A549 (cell line): Measurements from ENCODE around the gene INO80.

Source experiments
- CBX8 ChIP-seq: fragments of 200-600 bp; sonication (generic); IDR thresholded peaks from 2 replicates; pipeline ENCODE4 v1.6.1; 2016
- CHD2 ChIP-seq: fragments of 150-350 bp; IDR thresholded peaks from 2 replicates; pipeline ENCODE4 v1.6.1; 2014; ENCODE audit warnings: low read length; ENCODE audit not compliant: partially characterized antibody
- CHD4 ChIP-seq: fragments of 200-600 bp; sonication (generic); IDR thresholded peaks from 2 replicates; pipeline ENCODE4 v1.6.1; 2016; ENCODE audit warnings: antibody characterized with exemption, mild to moderate bottlenecking, borderline replicate concordance
- CTCF ChIP-seq: fragments of >200 bp; sonication (Bioruptor Twin); formaldehyde crosslinking; IDR thresholded peaks from 3 replicates; pipeline ENCODE4 v1.5.1; 2016
- EP300 ChIP-seq, 2 experiments: fragments of >200 bp; sonication (Bioruptor Twin); formaldehyde crosslinking; IDR thresholded peaks; 2 replicates in 1 of 2; 3 replicates in 1 of 2; pipeline ENCODE4 v1.6.1; 2016 to 2017
- ESRRA ChIP-seq: fragments of 150-350 bp; IDR thresholded peaks from 2 replicates; pipeline ENCODE4 v1.6.1; 2014; ENCODE audit warnings: mild to moderate bottlenecking, low read length, borderline replicate concordance
- JUN ChIP-seq, 2 experiments: fragments of >200 bp; sonication (Bioruptor Twin); formaldehyde crosslinking; IDR thresholded peaks; 2 replicates in 1 of 2; 3 replicates in 1 of 2; pipeline ENCODE4 v1.6.1; 2016 to 2017
- JUNB ChIP-seq: fragments of >200 bp; sonication (Bioruptor Twin); formaldehyde crosslinking; IDR thresholded peaks from 2 replicates; pipeline ENCODE4 v1.6.1; 2016
- KDM1A ChIP-seq: fragments of 200-600 bp; sonication (generic); IDR thresholded peaks from 2 replicates; pipeline ENCODE4 v1.6.1; 2016; ENCODE audit warnings: low read depth, mild to moderate bottlenecking
- MAX ChIP-seq: IDR thresholded peaks from 2 replicates; pipeline ENCODE4 v1.6.1; 2012
- MYC ChIP-seq: IDR thresholded peaks from 2 replicates; pipeline ENCODE4 v1.6.1; 2012; ENCODE audit warnings: mild to moderate bottlenecking, inconsistent platforms, low read length, improper control_type of control experiment, borderline replicate concordance
- PHF8 ChIP-seq: fragments of 200-600 bp; sonication (generic); IDR thresholded peaks from 2 replicates; pipeline ENCODE4 v1.6.1; 2016; ENCODE audit warnings: low read depth, mild to moderate bottlenecking, antibody characterized with exemption, moderate library complexity, borderline replicate concordance
- POLR2A ChIP-seq: IDR thresholded peaks from 2 replicates; pipeline ENCODE4 v1.6.1; 2012; ENCODE audit warnings: mild to moderate bottlenecking, low read length
- RFX5 ChIP-seq: fragments of 450-650 bp; IDR thresholded peaks from 2 replicates; pipeline ENCODE4 v1.7.1; 2014; ENCODE audit warnings: antibody characterized with exemption, mild to moderate bottlenecking, moderate library complexity

DNA sequence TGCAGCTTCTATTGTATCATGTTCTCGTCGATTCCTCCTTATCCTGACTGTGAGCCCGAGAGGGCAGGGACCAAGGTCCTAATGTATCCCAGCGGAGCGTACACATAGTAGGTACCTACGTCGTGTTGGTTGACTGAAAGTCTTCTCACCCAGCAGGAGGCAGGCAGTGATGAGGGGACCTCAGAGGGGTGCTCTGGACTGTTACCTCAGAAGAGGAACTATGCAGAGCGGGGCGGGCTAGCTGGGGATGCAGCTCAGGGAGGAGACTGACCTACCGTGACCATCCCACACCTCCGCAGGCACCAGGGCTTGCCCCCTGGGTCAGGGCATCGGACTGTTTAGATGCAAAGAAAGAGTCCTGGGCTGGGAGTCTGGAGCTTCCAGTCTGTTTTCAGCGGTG lies 151.4 kb downstream of the INO80 start:
- TF ChIP-seq CHD2 (no peak), EP300 (IDR thresholded peaks at IDR 0.05) (no peak), CTCF (no peak), POLR2A (no peak), MYC (no peak), RFX5 (no peak), MAX (no peak), ESRRA (no peak), JUNB (no peak), CHD4 (no peak), KDM1A (no peak), CBX8 (no peak), PHF8 (no peak), JUN (IDR thresholded peaks at IDR 0.05) (no peak)
